GM12875 (cell line): ENCODE data around the gene C3orf22.

Experiments
- H3K4me3 ChIP-seq: one replicate; pipeline ENCODE4 v1.5.1; 2011; ENCODE audit warnings: low read depth, low read length, control low read depth
- CTCF ChIP-seq: IDR thresholded peaks from 2 replicates; pipeline ENCODE4 v1.5.1; 2011; ENCODE audit warnings: low read depth, mild to moderate bottlenecking, control low read depth, inconsistent platforms, low read length, moderate library complexity, borderline replicate concordance; ENCODE audit not compliant: insufficient read depth

C3orf22 gene

GRCh38 chr3:126555795-126556636 is 2.7 kb downstream of the C3orf22 start:
- TF ChIP-seq CTCF, result no peak
- no peak overlapping the region for H3K4me3 ChIP-seq

GRCh38 chr3:126554560-126555525 is 3.9 kb downstream of the C3orf22 start:
- no peak for TF ChIP-seq CTCF
- H3K4me3 ChIP-seq, result no peak overlapping the region

GRCh38 chr3:126553284-126554084 is 5.2 kb downstream of the C3orf22 start:
- TF ChIP-seq CTCF, result no peak
- H3K4me3 ChIP-seq, result no peak overlapping the region

- no peak overlapping the region for H3K4me3 ChIP-seq
- no peak for TF ChIP-seq CTCF
Observed at GRCh38 chr3:126552688-126553283, 5.9 kb downstream of the C3orf22 start.

- H3K4me3 ChIP-seq, result no peak overlapping the region
- no peak for TF ChIP-seq CTCF
Observed at GRCh38 chr3:126551839-126552687, 6.7 kb downstream of the C3orf22 start.
